ENCODE results near the gene MEIS1. TPM values are rescaled to one million over a fixed set of nuclear protein-coding genes. Genes with fewer than 3 reads are reported as not detected.

MEIS1 gene
- total RNA-seq, 2 donors from 2014 or later, result 15.4 to 23.7 TPM

GRCh38 chr2:66508484-66509071 is 73.7 kb downstream of the MEIS1 start:
- Histone ChIP-seq H3K9me3 (no peaks in the 10 kb centered on the region), H3K4me3 (no peak overlapping the region), H3K27ac (no peak overlapping the region), H3K36me3 (no peaks in the 10 kb centered on the region), H3K27me3 (replicated peaks; ENCODE audit: insufficient read depth) (no peaks in the 10 kb centered on the region), H3K4me1 (replicated peaks) (peaks cover 3% of the 10 kb centered on the region)
- intact Hi-C loops (cut with DNase I), result no loop called here
- DNase-seq (ENCODE audit: low spot score), result no peak
- 36% methylated on average over 17 of the region's 17 CpGs for WGBS
- no peak for TF ChIP-seq POLR2AphosphoS5 (IDR thresholded peaks at IDR 0.05)
- TF ChIP-seq POLR2A (IDR thresholded peaks at IDR 0.05), result no peak
- TF ChIP-seq, protein P1, sequence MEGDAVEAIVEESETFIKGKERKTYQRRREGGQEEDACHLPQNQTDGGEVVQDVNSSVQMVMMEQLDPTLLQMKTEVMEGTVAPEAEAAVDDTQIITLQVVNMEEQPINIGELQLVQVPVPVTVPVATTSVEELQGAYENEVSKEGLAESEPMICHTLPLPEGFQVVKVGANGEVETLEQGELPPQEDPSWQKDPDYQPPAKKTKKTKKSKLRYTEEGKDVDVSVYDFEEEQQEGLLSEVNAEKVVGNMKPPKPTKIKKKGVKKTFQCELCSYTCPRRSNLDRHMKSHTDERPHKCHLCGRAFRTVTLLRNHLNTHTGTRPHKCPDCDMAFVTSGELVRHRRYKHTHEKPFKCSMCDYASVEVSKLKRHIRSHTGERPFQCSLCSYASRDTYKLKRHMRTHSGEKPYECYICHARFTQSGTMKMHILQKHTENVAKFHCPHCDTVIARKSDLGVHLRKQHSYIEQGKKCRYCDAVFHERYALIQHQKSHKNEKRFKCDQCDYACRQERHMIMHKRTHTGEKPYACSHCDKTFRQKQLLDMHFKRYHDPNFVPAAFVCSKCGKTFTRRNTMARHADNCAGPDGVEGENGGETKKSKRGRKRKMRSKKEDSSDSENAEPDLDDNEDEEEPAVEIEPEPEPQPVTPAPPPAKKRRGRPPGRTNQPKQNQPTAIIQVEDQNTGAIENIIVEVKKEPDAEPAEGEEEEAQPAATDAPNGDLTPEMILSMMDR (IDR thresholded peaks at IDR 0.05), result no peak

- H3K36me3 ChIP-seq, result no peaks in the 10 kb centered on the region
- no peak for DNase-seq (ENCODE audit: low spot score)
- H3K27me3 ChIP-seq (replicated peaks; ENCODE audit: insufficient read depth), result no peaks in the 10 kb centered on the region
- intact Hi-C loops (cut with DNase I), result no loop called here
- 50% methylated on average over 1 of the region's 1 CpG for WGBS
- H3K27ac ChIP-seq, result no peak overlapping the region
- TF ChIP-seq, protein P1 (IDR thresholded peaks at IDR 0.05), result no peak
- TF ChIP-seq POLR2AphosphoS5 (IDR thresholded peaks at IDR 0.05), result no peak
- TF ChIP-seq POLR2A (IDR thresholded peaks at IDR 0.05), result no peak
- H3K9me3 ChIP-seq, result no peaks in the 10 kb centered on the region
- H3K4me3 ChIP-seq, result no peak overlapping the region
- H3K4me1 ChIP-seq (replicated peaks), result peaks cover 3% of the 10 kb centered on the region
These were observed 74.4 kb downstream of the MEIS1 start for GRCh38 chr2:66509326-66509811.

DNA sequence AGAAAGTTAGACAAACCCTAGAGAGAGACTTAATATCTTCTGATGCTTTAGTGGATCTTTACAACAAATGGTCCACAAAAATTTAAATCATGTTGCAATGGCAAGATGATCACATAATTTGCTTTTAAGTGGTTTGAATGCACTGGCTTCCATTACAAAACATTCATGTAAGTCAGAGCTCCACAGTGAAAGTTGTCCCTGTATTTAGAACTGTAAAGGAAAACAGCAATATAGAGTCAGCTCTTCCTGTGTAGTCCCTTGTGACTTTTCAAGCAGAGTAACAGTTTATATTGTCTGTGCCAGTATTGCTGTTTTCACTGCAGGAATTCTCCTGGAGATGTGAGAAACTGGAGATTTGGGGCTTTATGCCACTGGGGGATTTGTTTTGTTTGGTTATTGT is 77.7 kb downstream of the MEIS1 start:
- Histone ChIP-seq H3K9me3 (no peaks in the 10 kb centered on the region), H3K27me3 (replicated peaks; ENCODE audit: insufficient read depth) (no peaks in the 10 kb centered on the region), H3K36me3 (no peaks in the 10 kb centered on the region), H3K4me1 (replicated peaks) (no peaks in the 10 kb centered on the region), H3K27ac (no peak overlapping the region), H3K4me3 (no peak overlapping the region)
- TF ChIP-seq, protein P1 (IDR thresholded peaks at IDR 0.05), result no peak
- no peak for TF ChIP-seq POLR2AphosphoS5 (IDR thresholded peaks at IDR 0.05)
- TF ChIP-seq POLR2A (IDR thresholded peaks at IDR 0.05), result no peak
- no peak for DNase-seq (ENCODE audit: low spot score)
- intact Hi-C loops (cut with DNase I), result no loop called here

DNA sequence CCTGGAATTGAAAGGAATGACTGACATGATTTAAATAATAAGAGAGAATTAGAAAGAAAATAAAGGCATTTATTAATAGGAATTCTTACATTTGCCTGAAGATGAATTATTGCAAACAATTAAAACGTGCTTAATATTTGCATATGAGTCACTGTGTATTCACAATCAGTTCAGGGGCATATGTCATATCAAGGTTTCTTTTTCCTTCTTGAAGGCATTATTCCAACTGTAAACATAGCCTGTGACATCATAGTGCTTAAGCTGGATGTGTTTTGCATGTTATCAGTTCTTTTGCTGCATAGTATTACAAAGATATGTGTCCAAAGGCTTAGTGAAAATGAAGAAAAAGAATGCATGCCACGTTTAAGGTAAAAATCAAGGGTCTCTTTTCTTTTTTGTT is 80.8 kb downstream of the MEIS1 start:
- Histone ChIP-seq H3K4me1 (replicated peaks) (no peaks in the 10 kb centered on the region), H3K4me3 (no peak overlapping the region), H3K36me3 (no peaks in the 10 kb centered on the region), H3K9me3 (no peaks in the 10 kb centered on the region), H3K27me3 (replicated peaks; ENCODE audit: insufficient read depth) (no peaks in the 10 kb centered on the region), H3K27ac (no peak overlapping the region)
- 49% methylated on average over 2 of the region's 2 CpGs for WGBS
- DNase-seq (ENCODE audit: low spot score), result no peak
- intact Hi-C loops (cut with DNase I), result no loop called here
- TF ChIP-seq POLR2AphosphoS5 (IDR thresholded peaks at IDR 0.05) (no peak), POLR2A (IDR thresholded peaks at IDR 0.05) (no peak)
- TF ChIP-seq, protein P1 (IDR thresholded peaks at IDR 0.05), result no peak

DNA sequence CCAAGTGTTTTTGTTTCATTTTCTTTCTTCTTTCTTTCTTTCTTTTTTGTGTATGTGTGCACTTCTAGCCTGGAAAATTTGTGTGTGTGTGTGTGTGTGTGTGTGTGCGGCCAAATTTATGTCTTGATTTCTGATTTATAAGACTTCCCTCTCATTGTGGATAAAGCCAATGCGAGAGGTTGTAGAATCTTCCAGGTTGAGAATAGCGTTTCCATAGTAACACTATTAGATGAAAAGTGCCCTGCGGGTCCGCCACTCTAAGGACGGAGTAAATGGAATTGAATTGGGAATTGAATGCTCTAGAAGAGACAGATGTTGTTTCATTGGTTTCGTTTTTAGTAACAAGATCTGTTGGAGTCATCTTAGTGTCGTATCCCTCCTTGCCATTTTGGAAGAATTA is 81.6 kb downstream of the MEIS1 start:
- intact Hi-C loops (cut with DNase I), result no loop called here
- WGBS, result 95% methylated on average over 8 of the region's 8 CpGs
- no peaks in the 10 kb centered on the region for H3K36me3 ChIP-seq

More for the DNA sequence above, 81.6 kb downstream of the MEIS1 start:
- Histone ChIP-seq H3K4me1 (replicated peaks) (no peaks in the 10 kb centered on the region), H3K27ac (no peak overlapping the region), H3K9me3 (no peaks in the 10 kb centered on the region), H3K4me3 (no peak overlapping the region), H3K27me3 (replicated peaks; ENCODE audit: insufficient read depth) (no peaks in the 10 kb centered on the region)
- TF ChIP-seq POLR2AphosphoS5 (IDR thresholded peaks at IDR 0.05), result no peak
- TF ChIP-seq, protein P1 (IDR thresholded peaks at IDR 0.05), result no peak
- no peak for TF ChIP-seq POLR2A (IDR thresholded peaks at IDR 0.05)
- DNase-seq (ENCODE audit: low spot score), result no peak
